GM15510 (cell line): ENCODE results near the gene KCNB1.

Source experiments
- POLR2A ChIP-seq: IDR thresholded peaks from 3 replicates; pipeline ENCODE4 v1.6.1; 2011; ENCODE audit warnings: borderline replicate concordance; ENCODE audit not compliant: insufficient read length; ENCODE audit errors: extremely low read depth

The KCNB1 gene

GRCh38 chr20:49356676-49357075 lies 125.8 kb downstream of the KCNB1 start:
- TF ChIP-seq POLR2A: no peak

- TF ChIP-seq POLR2A: no peak
These were observed 127.8 kb downstream of the KCNB1 start for GRCh38 chr20:49354673-49355072.

GRCh38 chr20:49353348-49353747 lies 129.1 kb downstream of the KCNB1 start:
- no peak for TF ChIP-seq POLR2A

GRCh38 chr20:49352751-49353150 lies 129.7 kb downstream of the KCNB1 start:
- no peak for TF ChIP-seq POLR2A

- TF ChIP-seq POLR2A: no peak
These were observed 130.7 kb downstream of the KCNB1 start for GRCh38 chr20:49351775-49352174.

- no peak for TF ChIP-seq POLR2A
These were observed 132.7 kb downstream of the KCNB1 start for GRCh38 chr20:49349694-49350252.

- TF ChIP-seq POLR2A: no peak
These were observed 133.4 kb downstream of the KCNB1 start for GRCh38 chr20:49349078-49349477.

- TF ChIP-seq POLR2A: no peak
These were observed 133.9 kb downstream of the KCNB1 start for GRCh38 chr20:49348563-49348962.

- TF ChIP-seq POLR2A: no peak
These were observed 135.3 kb downstream of the KCNB1 start for GRCh38 chr20:49347156-49347555.

GRCh38 chr20:49346682-49347081 lies 135.8 kb downstream of the KCNB1 start:
- no peak for TF ChIP-seq POLR2A

GRCh38 chr20:49345524-49345923 lies 136.9 kb downstream of the KCNB1 start:
- TF ChIP-seq POLR2A: no peak

- TF ChIP-seq POLR2A: no peak
These were observed 137.5 kb downstream of the KCNB1 start for GRCh38 chr20:49344975-49345374.

GRCh38 chr20:49344140-49344539 lies 138.3 kb downstream of the KCNB1 start:
- TF ChIP-seq POLR2A: no peak

GRCh38 chr20:49343246-49343645 lies 139.2 kb downstream of the KCNB1 start:
- TF ChIP-seq POLR2A: no peak

- no peak for TF ChIP-seq POLR2A
These were observed 142.1 kb downstream of the KCNB1 start for GRCh38 chr20:49340161-49340966.

- no peak for TF ChIP-seq POLR2A
These were observed 143.3 kb downstream of the KCNB1 start for GRCh38 chr20:49339123-49339522.
